Lung (tissue), 12 donors: ENCODE data around the gene ARHGAP9. TPM values are rescaled to one million over a fixed set of nuclear protein-coding genes. Genes with fewer than 3 reads are reported as not detected.
A peak's percentile ranks its signal among the peaks of the same experiment; 100 is the strongest.

Experiments
- ATAC-seq: fragments of 200-7000 bp; cut with Tn5 transposase; one replicate; pipeline ENCODE4 v1.9.1; 2020; ENCODE audit warnings: moderate number of reproducible peaks; ENCODE audit not compliant: insufficient read depth, low FRiP score
- DNase-seq, 3 donors: peaks; one replicate each; pipeline ENCODE4 v3.0.0-alpha.2; 2013 to 2017
- H3K27ac ChIP-seq, 2 donors: one replicate each; pipeline ENCODE4 v1.5.1; 2013; ENCODE audit warnings: mild to moderate bottlenecking in 2 of 2, moderate library complexity in 2 of 2, control low read depth in 1 of 2, inconsistent platforms in 1 of 2, low read depth in 1 of 2, low read length in 1 of 2
- H3K27me3 ChIP-seq, 3 donors: one replicate each; pipeline ENCODE4 v1.5.1; 2013; ENCODE audit warnings: low read length in 2 of 3; ENCODE audit not compliant: control insufficient read depth in 3 of 3, insufficient read depth in 3 of 3
- H3K36me3 ChIP-seq, 4 donors: one replicate each; pipeline ENCODE4 v1.5.1; 2013; ENCODE audit warnings: low read length in 4 of 4, mild to moderate bottlenecking in 1 of 4, moderate library complexity in 1 of 4; ENCODE audit not compliant: control insufficient read depth in 4 of 4, insufficient read depth in 4 of 4
- H3K4me1 ChIP-seq, 5 donors: one replicate each; pipeline ENCODE4 v1.5.1; 2013; ENCODE audit warnings: low read length in 5 of 5, mild to moderate bottlenecking in 2 of 5, moderate library complexity in 1 of 5; ENCODE audit not compliant: control insufficient read depth in 5 of 5, insufficient read depth in 5 of 5
- H3K4me3 ChIP-seq: one replicate; pipeline ENCODE4 v1.5.1; 2013; ENCODE audit warnings: mild to moderate bottlenecking, control low read depth, moderate library complexity
- H3K9ac ChIP-seq, 2 donors: one replicate each; pipeline ENCODE4 v1.5.1; 2013; ENCODE audit warnings: low read length in 2 of 2, control low read depth in 1 of 2; ENCODE audit not compliant: insufficient read depth in 1 of 2
- H3K9me3 ChIP-seq, 4 donors: one replicate each; pipeline ENCODE4 v1.5.1; 2013; ENCODE audit warnings: low read length in 3 of 4, mild to moderate bottlenecking in 1 of 4, moderate library complexity in 1 of 4; ENCODE audit not compliant: control insufficient read depth in 4 of 4, insufficient read depth in 3 of 4
- WGBS, 2 donors: extraction: QIAGEN DNeasy Blood & Tissue Kit; methylation state at CpG; one replicate each; pipeline ENCODE4 v1.1.7; 2013; 5-methylcytosine and 5-hydroxymethylcytosine counted together
- polyA plus RNA-seq, 2 donors: library from polyadenylated mRNA; stranded (reverse); fragments of 200-250 nt; gene quantifications; one replicate each; pipeline ENCODE4 v1.2.1, GENCODE V29; 2013
- total RNA-seq, 2 donors: library from RNA; depleted of rRNA in 1 of 2; stranded (reverse); fragments of >200 nt in 1 of 2; gene quantifications; one replicate each; pipeline ENCODE4 v1.2.1, GENCODE V29; 2014 to 2021
- TF ChIP-seq, protein P1 (sequence below): IDR thresholded peaks from 2 replicates; pipeline ENCODE4 v1.5.1; 2012; ENCODE audit warnings: mild to moderate bottlenecking; ENCODE audit errors: control extremely low read depth, extremely low read depth
- donor health status: control.
- donor health status: control.
- donor health status: Bipolar disorder and iron deficiency.
- donor health status: healthy.
- donor health status: DM: yes; HTN: yes; CAD: no.

ARHGAP9 gene
- total and polyA plus RNA-seq, 4 donors: 14.7 to 62.1 (median 33.1) TPM

DNA sequence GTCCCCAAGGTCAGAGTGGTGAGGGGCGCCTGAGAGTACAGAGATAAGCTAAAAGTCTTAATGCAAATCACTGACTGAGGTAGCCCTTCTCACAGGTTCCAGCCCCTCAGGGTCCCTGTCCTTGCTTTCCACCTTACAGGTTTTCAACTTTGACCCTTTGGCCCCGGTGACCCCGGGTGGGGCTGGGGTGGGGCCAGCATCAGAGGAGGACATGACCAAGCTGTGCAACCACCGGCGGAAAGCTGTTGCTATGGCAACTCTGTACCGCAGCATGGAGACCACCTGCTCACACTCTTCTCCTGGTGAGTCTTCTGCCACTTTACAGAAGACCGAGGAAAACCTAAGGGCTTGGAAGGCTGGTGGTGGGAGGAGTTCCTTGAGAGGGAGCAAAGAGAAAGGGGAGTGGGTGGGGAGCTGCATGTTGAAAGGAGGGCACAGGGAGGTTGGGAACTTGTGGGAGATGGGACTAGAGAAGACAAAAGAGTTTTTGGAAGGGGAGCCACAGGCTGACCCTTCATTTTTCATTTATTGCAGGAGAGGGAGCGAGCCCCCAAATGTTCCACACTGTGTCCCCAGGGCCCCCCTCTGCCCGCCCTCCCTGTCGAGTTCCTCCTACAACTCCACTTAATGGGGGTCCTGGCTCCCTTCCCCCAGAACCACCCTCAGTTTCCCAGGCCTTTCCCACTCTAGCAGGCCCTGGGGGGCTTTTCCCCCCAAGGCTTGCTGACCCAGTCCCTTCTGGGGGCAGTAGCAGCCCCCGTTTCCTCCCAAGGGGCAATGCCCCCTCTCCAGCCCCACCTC is 45.3 kb upstream of the ARHGAP9 start:
- TF ChIP-seq, protein P1, sequence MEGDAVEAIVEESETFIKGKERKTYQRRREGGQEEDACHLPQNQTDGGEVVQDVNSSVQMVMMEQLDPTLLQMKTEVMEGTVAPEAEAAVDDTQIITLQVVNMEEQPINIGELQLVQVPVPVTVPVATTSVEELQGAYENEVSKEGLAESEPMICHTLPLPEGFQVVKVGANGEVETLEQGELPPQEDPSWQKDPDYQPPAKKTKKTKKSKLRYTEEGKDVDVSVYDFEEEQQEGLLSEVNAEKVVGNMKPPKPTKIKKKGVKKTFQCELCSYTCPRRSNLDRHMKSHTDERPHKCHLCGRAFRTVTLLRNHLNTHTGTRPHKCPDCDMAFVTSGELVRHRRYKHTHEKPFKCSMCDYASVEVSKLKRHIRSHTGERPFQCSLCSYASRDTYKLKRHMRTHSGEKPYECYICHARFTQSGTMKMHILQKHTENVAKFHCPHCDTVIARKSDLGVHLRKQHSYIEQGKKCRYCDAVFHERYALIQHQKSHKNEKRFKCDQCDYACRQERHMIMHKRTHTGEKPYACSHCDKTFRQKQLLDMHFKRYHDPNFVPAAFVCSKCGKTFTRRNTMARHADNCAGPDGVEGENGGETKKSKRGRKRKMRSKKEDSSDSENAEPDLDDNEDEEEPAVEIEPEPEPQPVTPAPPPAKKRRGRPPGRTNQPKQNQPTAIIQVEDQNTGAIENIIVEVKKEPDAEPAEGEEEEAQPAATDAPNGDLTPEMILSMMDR: no peak
- peaks cover 0 to 31% (median 20%) of the 10 kb centered on the region in 5 donors for H3K4me1 ChIP-seq
- H3K27ac ChIP-seq: peak overlapping the region in 1 of 2 donors; percentile 55
- no peak overlapping the region for H3K4me3 ChIP-seq
- ATAC-seq (no peak), DNase-seq (no peak)
- peaks cover 12 to 53% (median 19%) of the 10 kb centered on the region in 4 donors for H3K36me3 ChIP-seq
- no peaks in the 10 kb centered on the region for H3K9me3 ChIP-seq
- WGBS, 2 donors: 71 to 78% methylated on average over 11 of the region's 11 CpGs
- H3K27me3 ChIP-seq: no peaks in the 10 kb centered on the region
- peak overlapping the region in 1 of 2 donors; percentile 26 for H3K9ac ChIP-seq

DNA sequence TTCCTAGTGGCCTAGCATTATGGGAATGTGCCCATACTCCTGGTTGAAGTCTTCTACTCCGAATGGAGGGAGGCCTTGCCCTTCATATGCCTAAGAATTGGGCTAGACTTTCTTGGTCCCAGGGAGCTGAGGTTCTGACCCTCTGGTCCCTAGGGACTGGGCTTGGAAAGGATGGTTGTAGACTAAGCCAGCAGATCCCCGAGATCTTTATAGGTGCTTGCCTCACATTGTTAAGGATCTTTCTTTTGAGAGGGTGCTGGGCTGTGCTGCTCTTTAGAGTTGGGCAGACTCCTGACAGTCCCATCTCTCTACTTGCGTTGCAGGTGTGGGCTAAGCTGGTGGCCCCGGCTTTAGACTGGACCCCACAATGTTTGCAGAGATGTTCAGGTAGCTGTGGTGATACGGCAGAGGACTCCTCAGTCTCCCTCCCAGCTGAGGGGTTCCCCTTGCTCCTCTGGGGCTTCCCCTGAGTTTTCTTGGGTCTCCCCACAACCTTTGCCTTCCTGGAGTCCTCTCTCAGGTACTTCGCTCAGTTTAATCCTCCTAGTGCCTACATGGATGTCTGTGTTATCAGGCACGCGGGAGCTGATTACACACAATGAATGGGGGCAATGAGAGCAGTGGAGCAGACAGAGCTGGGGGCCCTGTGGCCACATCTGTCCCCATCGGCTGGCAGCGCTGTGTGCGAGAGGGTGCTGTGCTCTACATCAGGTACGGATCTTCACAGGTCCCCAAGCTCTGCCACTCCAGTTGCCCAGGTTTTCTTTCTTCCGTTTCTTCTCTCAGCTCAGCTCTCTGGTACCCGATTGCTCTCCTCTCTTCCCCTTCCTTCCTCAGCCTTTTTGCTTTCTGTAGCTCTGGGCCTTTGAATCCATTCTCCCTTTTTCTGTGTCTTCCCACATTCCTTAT is 44.3 kb upstream of the ARHGAP9 start:
- H3K27ac ChIP-seq: peak overlapping the region; percentile 60 to 77
- peaks cover 0 to 40% (median 26%) of the 10 kb centered on the region in 5 donors for H3K4me1 ChIP-seq
- DNase-seq (no peak), ATAC-seq (no peak)
- no peaks in the 10 kb centered on the region for H3K27me3 ChIP-seq
- H3K9me3 ChIP-seq: no peaks in the 10 kb centered on the region
- TF ChIP-seq, protein P1: no peak
- peaks cover 12 to 46% (median 17%) of the 10 kb centered on the region in 4 donors for H3K36me3 ChIP-seq
- peak overlapping the region; percentile 60 to 89 for H3K9ac ChIP-seq
- H3K4me3 ChIP-seq: peak overlapping the region; percentile 59
- 68 to 75% methylated on average over 14 of the region's 14 CpGs for WGBS, 2 donors

DNA sequence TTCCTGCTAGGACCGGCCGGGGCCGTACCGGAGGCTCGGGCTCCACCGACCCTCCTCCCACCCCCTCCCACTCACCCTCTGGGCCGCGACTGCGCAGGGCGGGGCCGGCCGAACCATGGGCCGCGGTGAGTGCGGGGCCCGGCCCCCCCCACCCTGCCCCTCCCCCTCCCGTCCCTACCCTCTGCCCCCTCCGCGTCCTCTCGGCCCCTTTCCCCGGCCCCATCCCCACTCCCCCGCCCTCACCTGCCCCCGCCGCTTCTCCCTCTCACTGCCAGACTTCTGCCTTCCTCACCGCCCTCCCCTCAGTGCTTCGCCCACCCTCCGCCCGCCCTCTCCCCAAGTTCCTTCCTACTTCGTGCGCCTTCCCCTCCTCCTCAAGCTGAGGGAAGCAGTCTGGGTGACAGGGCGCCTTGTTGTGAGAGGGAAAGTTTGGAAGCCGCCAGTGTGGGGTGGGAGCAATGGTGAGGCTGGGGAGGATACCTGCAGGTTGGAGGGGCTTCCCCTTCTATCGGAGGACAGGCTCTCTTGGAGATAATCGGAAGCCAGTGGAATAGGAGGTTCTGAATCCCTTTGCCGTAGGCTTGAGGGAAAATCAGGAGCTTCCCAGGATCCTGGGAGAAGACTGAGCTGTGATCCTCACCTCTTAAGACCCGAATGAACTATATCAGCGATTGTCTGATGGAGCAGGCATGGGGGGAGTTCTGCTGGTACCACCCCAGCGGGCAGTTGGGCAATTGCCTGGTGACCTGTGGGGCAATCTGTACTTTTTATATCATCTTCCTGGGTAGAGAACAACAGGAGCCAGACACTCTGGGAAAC is 43.4 kb upstream of the ARHGAP9 start:
- TF ChIP-seq, protein P1: no peak
- Histone ChIP-seq H3K9me3 (no peaks in the 10 kb centered on the region), H3K27ac (peak overlapping the region; percentile 97 to 98), H3K4me1 (peaks cover 2 to 47% (median 31%) of the 10 kb centered on the region in 5 donors), H3K27me3 (no peaks in the 10 kb centered on the region), H3K9ac (peak overlapping the region; percentile 60 to 89), H3K4me3 (peak overlapping the region; percentile 59), H3K36me3 (peaks cover 10 to 39% (median 14%) of the 10 kb centered on the region in 4 donors)
- ATAC-seq: no peak
- WGBS, 2 donors: 0 to 2% methylated on average over 15 to 37 of the region's 38 CpGs
- peak; percentile 84 to 91 (median 88) for DNase-seq
